ENCODE data around the gene ABCA4.

The ABCA4 gene

DNA sequence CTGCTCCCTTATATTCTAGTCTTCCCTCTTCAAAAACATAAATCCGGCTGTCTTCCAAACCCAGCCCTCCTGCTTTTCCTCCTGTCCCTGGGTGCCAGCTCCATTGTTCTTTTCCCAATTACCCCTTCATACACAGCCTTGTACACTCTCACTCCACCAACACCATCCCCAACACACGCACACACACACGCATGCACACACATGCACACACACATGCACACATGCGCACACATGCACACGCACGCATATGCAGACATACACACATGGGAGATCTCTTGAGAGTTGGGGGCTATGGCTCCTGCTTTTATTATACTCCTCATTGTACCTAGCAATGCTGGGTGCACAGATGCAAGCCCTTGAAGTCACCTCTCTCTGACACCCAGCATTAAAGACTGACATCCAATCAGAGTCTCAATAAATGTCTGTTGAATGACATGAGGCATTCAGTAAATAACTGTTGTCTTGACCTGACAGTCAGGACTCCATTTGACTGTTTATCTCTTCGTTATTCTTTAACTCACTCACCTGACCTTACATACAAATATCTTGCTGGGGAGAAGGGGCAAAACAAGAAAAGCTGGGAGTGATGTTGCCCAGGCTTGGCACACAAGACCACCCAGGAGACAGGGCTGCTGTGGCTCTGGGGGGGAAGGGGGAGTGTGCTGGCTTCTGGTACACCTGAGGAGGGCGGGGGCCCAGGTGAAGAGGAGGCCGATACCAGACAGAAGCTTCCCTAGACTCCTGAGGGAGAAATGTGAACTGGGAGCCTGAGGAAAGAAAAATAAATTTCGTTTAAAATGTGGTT is 16.0 kb downstream of the ABCA4 start:
- DNase-seq (ENCODE audit: low read depth), result no peak

DNA sequence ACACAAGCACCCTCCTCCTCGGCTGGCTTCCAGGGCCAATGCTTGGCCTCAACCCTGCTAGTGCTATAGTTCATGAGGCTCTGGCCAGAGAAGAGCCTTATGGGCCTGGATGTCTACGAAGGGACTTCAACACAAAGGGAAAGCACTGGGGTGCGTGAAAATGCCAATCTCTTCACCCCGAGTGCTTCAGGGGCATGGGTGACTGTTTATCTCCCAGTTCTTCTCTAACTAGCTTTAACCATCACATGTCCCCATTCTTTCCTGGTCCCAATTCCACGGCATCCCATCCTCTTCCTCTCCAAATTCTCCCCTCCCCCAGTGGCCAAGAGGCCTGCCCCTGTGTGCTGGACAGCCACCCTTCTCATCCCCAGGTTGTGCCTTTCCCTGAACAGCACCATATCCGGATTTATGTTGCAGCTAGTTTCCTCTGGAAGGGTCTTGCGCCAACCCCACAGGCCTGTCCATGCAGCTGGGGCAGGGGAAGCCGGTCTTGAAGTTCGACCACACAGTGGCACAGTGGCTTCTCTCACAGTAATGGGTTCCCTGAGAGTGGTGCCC is 16.7 kb downstream of the ABCA4 start:
- no peak for DNase-seq (ENCODE audit: low read depth)

DNA sequence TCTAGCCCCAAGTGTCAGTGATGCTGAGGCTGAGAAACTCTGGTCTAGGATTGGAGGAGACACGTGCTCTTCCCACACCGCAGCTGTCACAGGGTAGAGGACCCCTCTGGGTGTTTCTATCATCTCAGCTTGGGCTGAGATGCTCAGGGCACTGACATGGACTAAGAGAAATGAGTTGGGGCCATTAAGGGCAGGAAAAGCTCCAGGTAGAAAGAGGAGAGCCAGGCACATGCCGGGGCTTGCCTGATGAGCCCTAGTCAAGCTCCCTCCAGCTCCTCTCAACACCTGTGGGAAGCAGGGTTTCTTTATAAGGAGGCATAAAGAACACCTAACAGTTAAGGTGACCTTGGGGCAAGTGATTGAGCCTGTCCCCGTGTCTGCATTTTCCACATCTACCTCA is 17.3 kb downstream of the ABCA4 start:
- no peak for DNase-seq (ENCODE audit: low read depth)

DNA sequence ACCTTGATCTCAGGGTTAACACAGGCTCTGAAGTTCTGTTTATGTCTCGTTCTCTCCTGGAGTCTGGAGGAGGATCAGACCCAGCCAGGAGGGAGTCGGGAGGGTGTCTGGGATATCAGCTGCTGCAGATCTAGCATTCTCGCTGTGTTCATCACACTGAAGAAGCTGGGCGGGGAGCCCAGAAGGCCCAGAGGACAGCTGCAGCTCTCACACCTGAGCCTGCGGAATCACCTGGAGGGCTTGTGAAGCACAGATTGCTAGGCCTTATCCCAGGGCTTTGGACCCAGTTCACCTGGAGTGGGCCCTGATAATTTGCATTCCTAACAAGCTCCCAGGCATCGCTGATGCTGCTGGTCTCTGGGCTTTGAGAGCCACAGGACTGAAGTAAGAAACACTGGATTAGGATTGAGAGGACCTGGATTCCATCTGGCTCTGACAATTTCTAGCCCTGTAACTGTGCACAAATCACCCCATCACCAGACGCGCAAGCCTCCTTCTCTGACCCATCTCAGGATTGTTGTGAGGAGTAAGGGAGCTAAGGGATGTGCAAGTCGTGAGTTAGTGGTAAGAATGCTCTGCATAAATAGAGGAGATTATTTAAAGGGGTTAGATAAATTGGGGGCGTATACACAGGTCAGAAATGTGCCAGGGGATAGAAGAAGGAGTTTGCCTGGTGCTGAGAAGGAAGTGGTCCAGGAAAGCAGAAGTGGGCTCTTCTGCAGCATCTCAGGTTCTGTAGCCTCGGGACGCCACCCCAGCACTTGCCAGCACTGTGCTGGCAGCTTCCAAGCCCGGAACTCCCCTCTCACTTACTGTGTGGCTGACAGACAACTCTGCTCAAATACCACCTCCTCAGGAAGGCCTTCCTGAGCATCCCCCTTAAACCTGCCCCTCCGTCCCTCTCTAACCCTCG is 19.1 kb downstream of the ABCA4 start:
- DNase-seq (ENCODE audit: low read depth), result no peak

- no peak for DNase-seq (ENCODE audit: low read depth)
Measured at GRCh38 chr1:94100785-94101612, 19.9 kb downstream of the ABCA4 start.

- DNase-seq (ENCODE audit: low read depth), result no peak
Measured at GRCh38 chr1:94100129-94100784, 20.7 kb downstream of the ABCA4 start.

GRCh38 chr1:94099303-94099702 is 21.6 kb downstream of the ABCA4 start:
- DNase-seq (ENCODE audit: low read depth), result no peak

GRCh38 chr1:94098585-94099111 is 22.3 kb downstream of the ABCA4 start:
- DNase-seq (ENCODE audit: low read depth), result no peak

DNA sequence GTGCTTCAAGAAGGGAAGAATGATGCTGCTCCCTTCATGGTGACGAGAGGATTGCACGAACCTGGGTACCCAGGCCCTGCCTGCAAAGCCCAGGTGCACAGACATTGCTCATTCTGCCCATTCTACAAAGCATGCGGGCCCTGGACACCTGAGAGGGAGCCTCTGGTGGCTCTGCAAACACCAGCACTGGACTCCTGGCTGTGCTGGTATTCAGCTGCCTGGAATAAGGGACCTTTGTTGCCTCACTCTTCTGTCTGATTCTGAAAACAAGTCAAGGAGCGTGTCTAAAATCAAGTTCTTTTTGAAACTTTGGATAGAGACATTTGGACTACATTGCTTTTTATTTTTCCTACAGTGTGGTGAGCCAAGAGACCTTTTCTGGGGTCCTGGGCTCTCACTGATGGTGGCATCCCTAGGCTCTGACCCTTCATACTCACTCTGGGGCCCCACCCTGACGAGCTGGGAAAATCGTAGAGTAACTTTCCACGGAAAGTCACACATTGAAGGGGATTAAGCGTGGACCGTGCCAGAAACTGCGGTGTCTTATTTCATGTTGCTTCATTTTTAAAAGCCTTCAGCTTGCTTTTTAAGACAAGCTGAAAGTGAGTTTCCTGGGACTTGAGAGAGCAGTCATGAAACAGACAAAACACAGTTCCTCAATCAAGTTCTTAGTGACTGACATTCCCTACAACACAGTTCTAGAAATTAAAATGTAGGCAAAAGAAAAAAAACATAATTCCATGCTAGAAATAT is 24.0 kb downstream of the ABCA4 start:
- DNase-seq (ENCODE audit: low read depth), result no peak

DNA sequence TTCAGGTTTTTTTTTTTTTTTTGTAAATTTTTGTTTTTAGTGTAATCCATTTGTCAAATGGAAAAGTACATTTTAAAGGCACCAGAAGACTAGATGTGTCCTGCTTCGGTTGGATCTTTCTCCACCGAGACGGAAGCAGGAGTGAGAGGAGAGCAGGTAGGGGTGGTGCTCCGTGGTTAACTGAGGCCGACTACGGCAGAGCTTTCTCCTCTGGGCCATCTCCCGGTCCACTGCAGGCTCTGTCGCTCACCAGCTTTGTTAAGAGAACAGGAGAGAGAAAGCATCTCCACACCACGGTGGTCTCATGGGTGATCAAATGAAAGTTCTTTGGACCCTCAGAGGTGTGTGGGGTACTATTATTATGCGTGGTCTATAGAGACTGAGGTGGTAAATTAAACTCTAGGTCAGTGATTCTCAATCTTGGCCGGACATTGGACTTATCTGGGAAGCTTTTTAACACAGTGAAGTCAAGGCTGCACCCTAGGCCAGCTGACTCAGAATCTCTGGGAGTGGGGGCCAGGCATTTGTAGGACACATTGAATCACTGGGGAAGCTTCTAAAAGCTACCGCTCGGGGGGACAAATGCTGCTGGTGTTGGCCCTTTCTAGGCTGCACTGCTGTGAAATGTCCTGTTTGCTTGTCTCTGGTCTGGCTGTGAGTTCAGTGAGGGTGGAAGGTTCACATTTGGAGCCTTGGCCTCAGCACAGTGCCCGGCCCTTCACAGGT is 25.0 kb downstream of the ABCA4 start:
- no peak for DNase-seq (ENCODE audit: low read depth)

GRCh38 chr1:94095112-94095637 is 25.8 kb downstream of the ABCA4 start:
- no peak for DNase-seq (ENCODE audit: low read depth)

- no peak for DNase-seq (ENCODE audit: low read depth)
Measured at GRCh38 chr1:94094469-94095111, 26.4 kb downstream of the ABCA4 start.

- DNase-seq (ENCODE audit: low read depth), result no peak
Measured at GRCh38 chr1:94093996-94094395, 27.0 kb downstream of the ABCA4 start.

- DNase-seq (ENCODE audit: low read depth), result no peak
Measured at GRCh38 chr1:94093396-94093795, 27.6 kb downstream of the ABCA4 start.

GRCh38 chr1:94092210-94092613 is 28.7 kb downstream of the ABCA4 start:
- no peak for DNase-seq (ENCODE audit: low read depth)

DNA sequence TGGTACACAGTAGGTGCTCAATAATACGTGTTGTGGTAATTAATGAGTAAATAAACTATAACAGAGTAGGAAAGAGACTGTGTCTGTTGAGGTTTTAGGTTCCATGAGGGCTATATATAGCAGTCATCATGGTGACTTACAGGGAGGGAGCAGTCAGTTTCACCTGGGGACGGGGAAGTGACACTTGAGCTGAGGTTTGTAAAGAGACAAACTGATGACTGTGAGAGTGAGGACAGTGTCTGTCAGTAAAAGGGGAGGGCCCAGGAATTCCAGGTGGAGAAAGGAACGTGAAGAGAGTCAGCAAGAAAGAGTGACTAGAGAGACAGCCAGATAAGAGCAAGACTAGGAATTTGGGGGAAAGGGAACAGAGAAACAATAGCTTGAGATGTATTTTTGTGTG is 30.2 kb downstream of the ABCA4 start:
- DNase-seq (ENCODE audit: low read depth), result no peak

DNA sequence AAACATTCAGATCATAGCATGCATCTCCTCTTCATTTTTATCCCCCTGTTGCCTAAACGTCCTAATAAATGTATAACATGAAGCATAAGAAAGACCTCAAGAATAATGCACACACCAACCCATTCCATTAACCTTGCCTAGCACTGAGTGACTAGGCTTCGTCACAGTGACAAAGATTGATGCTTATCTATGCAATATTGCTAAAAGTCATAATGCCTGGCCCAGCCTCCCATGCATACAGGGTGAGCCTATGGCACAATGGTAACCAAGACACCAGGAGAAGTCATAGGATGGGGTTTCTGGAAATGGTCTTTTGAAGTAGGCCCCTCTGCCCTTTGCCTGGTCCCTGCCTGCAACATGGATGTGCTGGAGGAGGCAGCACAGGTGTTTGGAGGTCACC is 33.8 kb downstream of the ABCA4 start:
- DNase-seq (ENCODE audit: low read depth), result no peak

GRCh38 chr1:94084547-94084946 is 36.4 kb downstream of the ABCA4 start:
- DNase-seq (ENCODE audit: low read depth), result no peak

GRCh38 chr1:94084085-94084484 is 36.9 kb downstream of the ABCA4 start:
- DNase-seq (ENCODE audit: low read depth), result no peak

Data from T follicular helper cell (primary cell).